ENCODE data around the gene OAT. TPM values are rescaled to one million over a fixed set of nuclear protein-coding genes. Genes with fewer than 3 reads are reported as not detected.

OAT gene
- polyA plus RNA-seq, 1 of the 3 experiments (the other 2 are of a cell fraction): 65.7 TPM

GRCh38 chr10:124429576-124429975 is 10.9 kb upstream of the OAT start:
- Histone ChIP-seq H2AFZ (ENCODE audit: low read depth) (no peak overlapping the region), H3K27ac (ENCODE audit: low read depth in 2 of 2, low read length in 1 of 2) (no peak overlapping the region), H3K9me3 (no peaks in the 10 kb centered on the region), H3K4me2 (no peak overlapping the region), H3K79me2 (ENCODE audit: insufficient read depth) (no peaks in the 10 kb centered on the region), H3K4me3 (ENCODE audit: low read depth in 2 of 2, low read length in 1 of 2) (no peak overlapping the region), H3K36me3 (replicated peaks in 1 of 2; ENCODE audit: control insufficient read depth in 1 of 2, insufficient read depth in 2 of 2, low read length in 1 of 2) (no peaks in the 10 kb centered on the region), H3K4me1 (ENCODE audit: control insufficient read depth in 1 of 2, insufficient read depth in 2 of 2, low read depth in 1 of 2, low read length in 1 of 2) (no peaks in the 10 kb centered on the region), H3K9ac (no peak overlapping the region), H3K9me2 (no peaks in the 10 kb centered on the region), H3F3A (replicated peaks; ENCODE audit: insufficient read depth) (no peaks in the 10 kb centered on the region), H3K27me3 (ENCODE audit: insufficient read depth) (peaks cover 25% of the 10 kb centered on the region; the same call in 1 of the 2 replicates), H4K20me1 (ENCODE audit: insufficient read depth) (no peaks in the 10 kb centered on the region)
- DNase-seq: no peak
- TF ChIP-seq MXI1 (IDR thresholded peaks at IDR 0.05; ENCODE audit: low read depth, low read length) (no peak), RXRA (IDR thresholded peaks at IDR 0.05; ENCODE audit: borderline replicate concordance, low read depth) (no peak), POLR2AphosphoS5 (IDR thresholded peaks at IDR 0.05; ENCODE audit: low read depth, low read length) (no peak), ELF1 (IDR thresholded peaks at IDR 0.05) (no peak), TEAD4 (IDR thresholded peaks at IDR 0.05; ENCODE audit: borderline replicate concordance, insufficient read depth) (no peak), MEF2A (IDR thresholded peaks at IDR 0.05; ENCODE audit: borderline replicate concordance, low read depth) (no peak), USF1 (IDR thresholded peaks at IDR 0.05; ENCODE audit: borderline replicate concordance, low read depth) (no peak), YY1 (IDR thresholded peaks at IDR 0.05; ENCODE audit: low read depth) (no peak), FOSL2 (IDR thresholded peaks at IDR 0.05; ENCODE audit: borderline replicate concordance, low read depth) (no peak), SIN3A (IDR thresholded peaks at IDR 0.05; ENCODE audit: borderline replicate concordance, low read depth, low read length) (no peak), CHD2 (IDR thresholded peaks at IDR 0.05; ENCODE audit: low read length, partially characterized antibody) (no peak), EP300 (IDR thresholded peaks at IDR 0.05; ENCODE audit: borderline replicate concordance in 1 of 2, low read depth in 1 of 2, low read length in 1 of 2) (no peak)
- TF ChIP-seq, protein P1, sequence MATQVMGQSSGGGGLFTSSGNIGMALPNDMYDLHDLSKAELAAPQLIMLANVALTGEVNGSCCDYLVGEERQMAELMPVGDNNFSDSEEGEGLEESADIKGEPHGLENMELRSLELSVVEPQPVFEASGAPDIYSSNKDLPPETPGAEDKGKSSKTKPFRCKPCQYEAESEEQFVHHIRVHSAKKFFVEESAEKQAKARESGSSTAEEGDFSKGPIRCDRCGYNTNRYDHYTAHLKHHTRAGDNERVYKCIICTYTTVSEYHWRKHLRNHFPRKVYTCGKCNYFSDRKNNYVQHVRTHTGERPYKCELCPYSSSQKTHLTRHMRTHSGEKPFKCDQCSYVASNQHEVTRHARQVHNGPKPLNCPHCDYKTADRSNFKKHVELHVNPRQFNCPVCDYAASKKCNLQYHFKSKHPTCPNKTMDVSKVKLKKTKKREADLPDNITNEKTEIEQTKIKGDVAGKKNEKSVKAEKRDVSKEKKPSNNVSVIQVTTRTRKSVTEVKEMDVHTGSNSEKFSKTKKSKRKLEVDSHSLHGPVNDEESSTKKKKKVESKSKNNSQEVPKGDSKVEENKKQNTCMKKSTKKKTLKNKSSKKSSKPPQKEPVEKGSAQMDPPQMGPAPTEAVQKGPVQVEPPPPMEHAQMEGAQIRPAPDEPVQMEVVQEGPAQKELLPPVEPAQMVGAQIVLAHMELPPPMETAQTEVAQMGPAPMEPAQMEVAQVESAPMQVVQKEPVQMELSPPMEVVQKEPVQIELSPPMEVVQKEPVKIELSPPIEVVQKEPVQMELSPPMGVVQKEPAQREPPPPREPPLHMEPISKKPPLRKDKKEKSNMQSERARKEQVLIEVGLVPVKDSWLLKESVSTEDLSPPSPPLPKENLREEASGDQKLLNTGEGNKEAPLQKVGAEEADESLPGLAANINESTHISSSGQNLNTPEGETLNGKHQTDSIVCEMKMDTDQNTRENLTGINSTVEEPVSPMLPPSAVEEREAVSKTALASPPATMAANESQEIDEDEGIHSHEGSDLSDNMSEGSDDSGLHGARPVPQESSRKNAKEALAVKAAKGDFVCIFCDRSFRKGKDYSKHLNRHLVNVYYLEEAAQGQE (IDR thresholded peaks at IDR 0.05; ENCODE audit: low read depth, low read length): no peak
- ChIA-PET CTCF (interaction anchor here (0.7 kb wide), 1 partner anchor 1113 kb away, joined by 3 read pairs; no protein-coding TSS in a partner anchor), POLR2A (no interaction called here)
- WGBS (ENCODE audit: low lambda C conversion rate): 49% methylated on average over 5 of the region's 5 CpGs

GRCh38 chr10:124428207-124428777 is 9.6 kb upstream of the OAT start:
- no peak for TF ChIP-seq JUND (IDR thresholded peaks at IDR 0.05)
- TF ChIP-seq TEAD4 (IDR thresholded peaks at IDR 0.05; ENCODE audit: borderline replicate concordance, insufficient read depth): no peak
- no peaks in the 10 kb centered on the region for H3K4me1 ChIP-seq (ENCODE audit: control insufficient read depth in 1 of 2, insufficient read depth in 2 of 2, low read depth in 1 of 2, low read length in 1 of 2)
- H3K9me2 ChIP-seq: no peaks in the 10 kb centered on the region
- H3K27me3 ChIP-seq (ENCODE audit: insufficient read depth): peaks cover 25% of the 10 kb centered on the region; the same call in 1 of the 2 replicates
- H3K79me2 ChIP-seq (ENCODE audit: insufficient read depth): no peaks in the 10 kb centered on the region
- H3K4me2 ChIP-seq: no peak overlapping the region
- no peak for DNase-seq
- H2AFZ ChIP-seq (ENCODE audit: low read depth): no peak overlapping the region
- H3K4me3 ChIP-seq (ENCODE audit: low read depth in 2 of 2, low read length in 1 of 2): no peak overlapping the region
- no peaks in the 10 kb centered on the region for H3K9me3 ChIP-seq
- H3K9ac ChIP-seq: no peak overlapping the region
- H3K27ac ChIP-seq (ENCODE audit: low read depth in 2 of 2, low read length in 1 of 2): no peak overlapping the region
- POLR2A ChIA-PET: no interaction called here
- CTCF ChIA-PET: interaction anchor here (1.4 to 1.5 kb wide), 2 partner anchors 9 to 25 kb away, joined by 4 to 5 read pairs; partner anchors contain the start of gene OAT
- WGBS (ENCODE audit: low lambda C conversion rate): 42% methylated on average over 3 of the region's 3 CpGs
- no peaks in the 10 kb centered on the region for H3K36me3 ChIP-seq (replicated peaks in 1 of 2; ENCODE audit: control insufficient read depth in 1 of 2, insufficient read depth in 2 of 2, low read length in 1 of 2)
- H4K20me1 ChIP-seq (ENCODE audit: insufficient read depth): no peaks in the 10 kb centered on the region
- no peaks in the 10 kb centered on the region for H3F3A ChIP-seq (replicated peaks; ENCODE audit: insufficient read depth)

Measured in SK-N-SH (cell line).